GM10266 (cell line): Measurements from ENCODE around the gene TH.

ENCODE experiments used
- DNase-seq: peaks from one replicate; pipeline ENCODE4 v3.0.0; 2012; ENCODE audit errors: extremely low spot score
- CTCF ChIP-seq: IDR thresholded peaks from 2 replicates; pipeline ENCODE4 v1.5.1; 2012; ENCODE audit warnings: mild to moderate bottlenecking, low read depth; ENCODE audit not compliant: control insufficient read depth, insufficient read depth; ENCODE audit errors: missing control alignments

Gene TH

GRCh38 chr11:2187280-2187707 is 15.7 kb upstream of the TH start:
- no peak for DNase-seq
- TF ChIP-seq CTCF: no peak

- peak; percentile 35 for TF ChIP-seq CTCF
- no peak for DNase-seq
These were observed 15.2 kb upstream of the TH start for GRCh38 chr11:2186669-2187279.

- no peak for DNase-seq
- no peak for TF ChIP-seq CTCF
These were observed 13.9 kb upstream of the TH start for GRCh38 chr11:2185324-2186085.

GRCh38 chr11:2182692-2183474 is 11.3 kb upstream of the TH start:
- no peak for DNase-seq
- TF ChIP-seq CTCF: no peak

- no peak for TF ChIP-seq CTCF
- no peak for DNase-seq
These were observed 10.5 kb upstream of the TH start for GRCh38 chr11:2182075-2182474.

GRCh38 chr11:2180789-2181370 is 9.3 kb upstream of the TH start:
- no peak for DNase-seq
- TF ChIP-seq CTCF: no peak
